HG03025 (cell line): ENCODE results near the gene PGAM2.

Experiments used
- ATAC-seq: cut with Tn5 transposase; IDR thresholded peaks from one replicate; pipeline ENCODE4 v1.9.1; 2021; ENCODE audit warnings: mild to moderate bottlenecking, moderate library complexity; ENCODE audit not compliant: unreplicated experiment, low FRiP score

PGAM2 gene

GRCh38 chr7:44068054-44068453 is 2.7 kb upstream of the PGAM2 start:
- ATAC-seq = no peak

GRCh38 chr7:44067064-44067951 is 1.9 kb upstream of the PGAM2 start:
- ATAC-seq = no peak

- no peak for ATAC-seq
Observed at GRCh38 chr7:44066494-44067063, 1.2 kb upstream of the PGAM2 start.

DNA sequence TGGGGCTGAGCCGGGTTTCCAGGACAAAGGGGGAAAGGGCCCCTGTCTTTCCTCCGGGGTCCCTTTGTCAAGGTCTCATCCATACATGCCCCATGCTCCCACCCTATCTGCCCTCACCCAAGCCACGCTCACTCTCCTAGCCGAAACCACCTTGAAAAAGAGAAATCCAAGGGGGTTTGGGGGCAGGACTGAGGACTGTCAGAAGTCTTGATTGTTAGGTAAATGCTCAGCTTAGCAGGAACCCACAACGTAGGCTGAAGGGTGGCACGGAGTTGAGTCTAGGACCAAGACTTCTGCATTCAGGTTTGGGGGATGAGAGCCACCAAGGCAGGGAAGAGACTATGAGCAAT is 719 bp upstream of the PGAM2 start:
- ATAC-seq = no peak

DNA sequence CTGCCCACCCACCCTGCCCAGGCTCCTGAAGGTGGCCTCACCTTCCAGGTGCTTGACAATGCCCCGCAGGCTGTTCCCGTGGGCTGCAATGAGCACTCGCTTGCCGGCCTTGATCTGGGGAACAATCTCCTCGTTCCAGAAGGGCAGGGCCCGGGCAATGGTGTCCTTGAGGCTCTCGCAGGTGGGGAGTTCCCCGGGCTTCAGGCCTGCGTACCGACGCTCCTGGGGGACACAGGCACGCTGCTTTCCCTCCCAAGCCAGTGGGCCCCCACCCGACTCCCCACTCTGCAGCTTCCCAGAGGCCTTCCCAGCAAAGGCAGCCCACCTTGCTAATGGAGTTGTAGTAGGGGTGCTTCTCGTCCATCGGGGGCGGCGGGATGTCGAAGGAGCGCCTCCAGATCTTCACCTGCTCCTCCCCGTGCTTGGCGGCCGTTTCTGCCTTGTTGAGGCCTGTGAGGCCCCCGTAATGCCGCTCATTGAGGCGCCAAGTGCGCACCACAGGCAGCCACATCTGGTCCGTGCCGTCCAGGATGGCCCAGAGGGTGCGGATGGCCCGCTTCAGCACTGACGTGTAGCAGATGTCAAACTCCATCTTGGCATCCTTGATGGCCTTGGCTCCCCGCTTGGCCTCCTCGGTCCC is 456 bp downstream of the PGAM2 start:
- ATAC-seq = no peak

- no peak for ATAC-seq
Observed at GRCh38 chr7:44063894-44064651, 1.3 kb downstream of the PGAM2 start.

- ATAC-seq = no peak
Observed at GRCh38 chr7:44063547-44063893, 1.8 kb downstream of the PGAM2 start.

DNA sequence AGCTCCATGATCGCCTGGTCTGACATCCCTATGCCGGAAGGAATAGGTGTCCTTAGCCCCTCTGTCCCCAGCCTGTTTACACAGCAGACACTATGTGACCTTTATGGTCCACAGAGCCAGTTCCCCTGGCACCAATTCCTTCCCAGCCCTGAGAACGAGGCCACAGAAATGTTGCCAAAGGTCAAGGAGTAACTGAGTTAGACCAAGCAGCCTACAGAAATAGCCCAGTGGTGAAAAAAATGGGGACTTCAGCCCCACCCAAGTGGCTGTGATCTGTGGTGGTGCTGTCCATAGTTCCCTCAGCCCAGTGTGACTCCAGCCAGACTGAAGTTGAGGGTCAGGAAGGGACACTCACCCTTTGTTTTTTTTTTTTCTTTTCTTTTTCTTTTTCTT is 2.5 kb downstream of the PGAM2 start:
- ATAC-seq = no peak

GRCh38 chr7:44062180-44062902 is 3.0 kb downstream of the PGAM2 start:
- no peak for ATAC-seq

- no peak for ATAC-seq
Observed at GRCh38 chr7:44061645-44062179, 3.7 kb downstream of the PGAM2 start.

GRCh38 chr7:44060948-44061644 is 4.3 kb downstream of the PGAM2 start:
- ATAC-seq = no peak

DNA sequence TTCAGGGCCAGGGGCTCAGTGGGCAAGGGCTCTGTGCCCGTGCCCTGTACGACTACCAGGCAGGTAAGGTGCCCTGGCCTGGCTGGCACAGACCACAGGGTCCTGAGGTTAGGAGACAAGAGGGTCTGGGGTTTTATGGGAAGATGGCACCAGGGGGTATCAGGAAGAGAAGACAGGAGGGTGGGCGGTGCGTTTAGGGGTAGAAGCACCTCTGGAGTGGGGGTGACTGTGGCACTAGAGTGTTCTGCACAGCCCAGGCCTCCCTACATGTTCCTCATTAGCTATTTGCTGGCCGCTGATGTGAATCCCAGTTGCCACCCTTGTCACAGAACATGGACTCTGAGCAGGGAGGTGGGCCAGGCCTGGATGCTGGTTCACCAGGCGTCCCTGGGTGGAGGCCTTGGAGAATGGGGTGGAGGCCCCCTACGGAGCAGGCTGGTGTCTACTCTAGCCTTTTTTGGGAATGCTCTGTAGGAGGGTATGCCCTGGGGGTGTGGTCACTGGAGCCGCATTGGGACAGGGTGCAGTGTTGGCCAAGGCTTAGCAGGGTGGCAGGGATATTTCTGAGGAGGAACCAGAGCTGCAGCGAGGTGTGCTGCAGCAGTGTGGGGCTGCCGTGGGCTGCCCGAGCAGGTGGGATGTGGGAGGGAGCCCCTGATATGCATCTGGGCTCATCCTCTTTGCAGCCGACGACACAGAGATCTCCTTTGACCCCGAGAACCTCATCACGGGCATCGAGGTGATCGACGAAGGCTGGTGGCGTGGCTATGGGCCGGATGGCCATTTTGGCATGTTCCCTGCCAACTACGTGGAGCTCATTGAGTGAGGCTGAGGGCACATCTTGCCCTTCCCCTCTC is 5.0 kb downstream of the PGAM2 start:
- no peak for ATAC-seq

GRCh38 chr7:44059219-44060090 is 5.9 kb downstream of the PGAM2 start:
- peak; percentile 45 for ATAC-seq

- ATAC-seq = no peak
Observed at GRCh38 chr7:44058759-44059218, 6.6 kb downstream of the PGAM2 start.

- no peak for ATAC-seq
Observed at GRCh38 chr7:44057849-44058758, 7.3 kb downstream of the PGAM2 start.

- no peak for ATAC-seq
Observed at GRCh38 chr7:44057181-44057848, 8.1 kb downstream of the PGAM2 start.
